OCI-LY1 (cell line): Measurements from ENCODE around the gene FOXD4L1.
"Not testable (repeated sequence)": the region's sequence is repeated elsewhere in the genome, so short reads cannot be mapped to it uniquely, and the experiment has no call there.

ENCODE experiments used
- H2AFZ ChIP-seq: fragments of 200-600 bp; sonication (generic), shearing (Covaris generic); 2 replicates; pipeline ENCODE4 v1.6.0; 2014; ENCODE audit warnings: antibody characterized with exemption, mild to moderate bottlenecking, low read length
- H3F3A ChIP-seq: fragments of 200-600 bp; sonication (generic), shearing (Covaris generic); 2 replicates; pipeline ENCODE4 v1.6.0; 2014; ENCODE audit warnings: mild to moderate bottlenecking, antibody characterized with exemption, low read length, moderate library complexity; ENCODE audit not compliant: insufficient read depth
- H3K27ac ChIP-seq: fragments of 200-600 bp; sonication (generic); 2 replicates; pipeline ENCODE4 v1.5.1; 2014; ENCODE audit warnings: low read length, mixed run types, mild to moderate bottlenecking, low read depth; ENCODE audit not compliant: poor library complexity, severe bottlenecking
- H3K27me3 ChIP-seq: fragments of 200-600 bp; sonication (generic); 2 replicates; pipeline ENCODE4 v1.6.0; 2014; ENCODE audit warnings: antibody characterized with exemption, mild to moderate bottlenecking, low read length, moderate library complexity; ENCODE audit not compliant: insufficient read depth
- H3K36me3 ChIP-seq: fragments of 200-600 bp; sonication (generic); 2 replicates; pipeline ENCODE4 v1.6.1; 2014; ENCODE audit warnings: mild to moderate bottlenecking, antibody characterized with exemption, low read length, moderate library complexity, mixed read lengths; ENCODE audit not compliant: insufficient read depth
- H3K4me1 ChIP-seq: fragments of 200-600 bp; sonication (generic); 2 replicates; pipeline ENCODE4 v1.5.1; 2014; ENCODE audit warnings: mild to moderate bottlenecking, low read length, moderate library complexity; ENCODE audit not compliant: insufficient read depth, severe bottlenecking
- H3K4me2 ChIP-seq: fragments of 200-600 bp; sonication (generic), shearing (Covaris generic); 2 replicates; pipeline ENCODE4 v1.6.1; 2014; ENCODE audit warnings: low read length
- H3K4me3 ChIP-seq: fragments of 200-600 bp; sonication (generic); 2 replicates; pipeline ENCODE4 v1.5.1; 2014; ENCODE audit warnings: low read length, low read depth, mild to moderate bottlenecking, mixed read lengths; ENCODE audit not compliant: poor library complexity, severe bottlenecking
- H3K79me2 ChIP-seq: fragments of 200-600 bp; shearing (Covaris generic); 2 replicates; pipeline ENCODE4 v1.6.1; 2016; ENCODE audit warnings: mixed run types, low read length, mixed read lengths; ENCODE audit not compliant: insufficient read depth
- H3K9ac ChIP-seq: fragments of 200-600 bp; sonication (generic), shearing (Covaris generic); 2 replicates; pipeline ENCODE4 v1.6.1; 2014; ENCODE audit warnings: mild to moderate bottlenecking, low read length, mixed read lengths
- H3K9me2 ChIP-seq: fragments of 200-600 bp; sonication (generic), shearing (Covaris generic); 2 replicates; pipeline ENCODE4 v1.6.1; 2014; ENCODE audit warnings: low read depth, mild to moderate bottlenecking, low read length, mixed read lengths
- H3K9me3 ChIP-seq: fragments of 200-600 bp; shearing (Covaris generic); 2 replicates; pipeline ENCODE4 v1.6.1; 2014; ENCODE audit warnings: low read length, mixed read lengths
- H4K20me1 ChIP-seq: fragments of 200-600 bp; sonication (generic), shearing (Covaris generic); 2 replicates; pipeline ENCODE4 v1.6.0; 2016; ENCODE audit warnings: mild to moderate bottlenecking, low read length; ENCODE audit not compliant: insufficient read depth

Gene FOXD4L1

GRCh38 chr2:113502216-113503093 is 4.0 kb downstream of the FOXD4L1 start:
- H3K4me3 ChIP-seq, H3K27me3 ChIP-seq, H3F3A ChIP-seq, H2AFZ ChIP-seq, H3K9me2 ChIP-seq, H3K4me2 ChIP-seq, H3K9ac ChIP-seq, H4K20me1 ChIP-seq, H3K9me3 ChIP-seq, H3K4me1 ChIP-seq, H3K36me3 ChIP-seq, H3K79me2 ChIP-seq, H3K27ac ChIP-seq: not testable (repeated sequence)

GRCh38 chr2:113503094-113504042 is 4.9 kb downstream of the FOXD4L1 start:
- H3K27ac ChIP-seq, H2AFZ ChIP-seq, H3K36me3 ChIP-seq, H3K4me1 ChIP-seq, H3K4me2 ChIP-seq, H3K79me2 ChIP-seq, H3F3A ChIP-seq, H3K9me2 ChIP-seq, H3K4me3 ChIP-seq, H3K27me3 ChIP-seq, H3K9ac ChIP-seq, H4K20me1 ChIP-seq, H3K9me3 ChIP-seq: not testable (repeated sequence)

GRCh38 chr2:113504081-113504480 is 5.6 kb downstream of the FOXD4L1 start:
- H3K9me3 ChIP-seq, H3K27ac ChIP-seq, H3F3A ChIP-seq, H4K20me1 ChIP-seq, H3K4me1 ChIP-seq, H3K79me2 ChIP-seq, H3K4me2 ChIP-seq, H3K36me3 ChIP-seq, H3K9me2 ChIP-seq, H2AFZ ChIP-seq, H3K27me3 ChIP-seq, H3K9ac ChIP-seq, H3K4me3 ChIP-seq: not testable (repeated sequence)

GRCh38 chr2:113507394-113508140 is 9.1 kb downstream of the FOXD4L1 start:
- H3K4me2 ChIP-seq, H3K9me2 ChIP-seq, H3K79me2 ChIP-seq, H3K36me3 ChIP-seq, H3F3A ChIP-seq, H3K9me3 ChIP-seq, H3K27ac ChIP-seq, H3K9ac ChIP-seq, H3K4me1 ChIP-seq, H3K4me3 ChIP-seq, H4K20me1 ChIP-seq, H3K27me3 ChIP-seq, H2AFZ ChIP-seq: not testable (repeated sequence)

- H3K27ac ChIP-seq, H3K9me2 ChIP-seq, H3K79me2 ChIP-seq: not testable (repeated sequence)
Observed at GRCh38 chr2:113508187-113508586, 9.7 kb downstream of the FOXD4L1 start.

GRCh38 chr2:113510913-113511312 is 12.4 kb downstream of the FOXD4L1 start:
- not testable (repeated sequence) for H3K27me3 ChIP-seq, H3K79me2 ChIP-seq, H3K9ac ChIP-seq, H2AFZ ChIP-seq, H3K27ac ChIP-seq, H3K4me2 ChIP-seq, H3K36me3 ChIP-seq, H3K9me3 ChIP-seq, H3F3A ChIP-seq, H3K9me2 ChIP-seq, H3K4me1 ChIP-seq, H3K4me3 ChIP-seq, H4K20me1 ChIP-seq

More at GRCh38 chr2:113508187-113508586, 9.7 kb downstream of the FOXD4L1 start:
- H3K4me3 ChIP-seq, H3K9me3 ChIP-seq, H3K4me1 ChIP-seq, H3K4me2 ChIP-seq, H4K20me1 ChIP-seq, H3K27me3 ChIP-seq, H2AFZ ChIP-seq, H3F3A ChIP-seq, H3K9ac ChIP-seq, H3K36me3 ChIP-seq: not testable (repeated sequence)

GRCh38 chr2:113511859-113512258 is 13.4 kb downstream of the FOXD4L1 start:
- H3K4me2 ChIP-seq, H3K4me3 ChIP-seq, H3K27me3 ChIP-seq, H3K27ac ChIP-seq, H4K20me1 ChIP-seq, H3K36me3 ChIP-seq, H3F3A ChIP-seq, H3K9me3 ChIP-seq, H2AFZ ChIP-seq, H3K9ac ChIP-seq, H3K79me2 ChIP-seq, H3K4me1 ChIP-seq, H3K9me2 ChIP-seq: not testable (repeated sequence)
